Stimulated activated naive CD8-positive, alpha-beta T cell treated with anti-CD3 and anti-CD28 coated beads, Interleukin-15, Interleukin-2, amounts not matched to agents 100 ng/mL and 50 ng/mL, for 24 hours (primary cell): ENCODE results near the gene TNS3.
A peak's percentile ranks its signal among the peaks of the same experiment; 100 is the strongest.
"Not testable (repeated sequence)": the region's sequence is repeated elsewhere in the genome, so short reads cannot be mapped to it uniquely, and the experiment has no call there.

Experiments
- H3K27ac Mint-ChIP-seq: one replicate; pipeline ENCODE4 v1.8.0; 2021; ENCODE audit warnings: mild to moderate bottlenecking, mixed read lengths
- H3K27me3 Mint-ChIP-seq: one replicate; pipeline ENCODE4 v1.8.0; 2021; ENCODE audit warnings: mixed read lengths
- H3K36me3 Mint-ChIP-seq: one replicate; pipeline ENCODE4 v1.8.0; 2021; ENCODE audit warnings: low read depth, mixed read lengths
- H3K4me1 Mint-ChIP-seq: one replicate; pipeline ENCODE4 v1.8.0; 2021; ENCODE audit warnings: low read depth, mixed read lengths
- H3K4me3 Mint-ChIP-seq: one replicate; pipeline ENCODE4 v1.8.0; 2021; ENCODE audit warnings: mild to moderate bottlenecking, mixed read lengths
- H3K9me3 Mint-ChIP-seq: one replicate; pipeline ENCODE4 v1.8.0; 2021; ENCODE audit warnings: mixed read lengths

Gene TNS3

GRCh38 chr7:47278043-47278442, 303.9 kb downstream of the TNS3 start:
- Mint-ChIP-seq H3K27ac (no peak overlapping the region), H3K36me3 (no peaks in the 10 kb centered on the region), H3K4me1 (no peaks in the 10 kb centered on the region), H3K27me3 (peaks cover 2% of the 10 kb centered on the region), H3K9me3 (no peaks in the 10 kb centered on the region), H3K4me3 (no peak overlapping the region)

GRCh38 chr7:47277321-47277781, 304.6 kb downstream of the TNS3 start:
- no peak overlapping the region for H3K27ac Mint-ChIP-seq
- H3K9me3 Mint-ChIP-seq: no peaks in the 10 kb centered on the region
- H3K4me3 Mint-ChIP-seq: no peak overlapping the region
- H3K27me3 Mint-ChIP-seq: peaks cover 2% of the 10 kb centered on the region
- H3K36me3 Mint-ChIP-seq: no peaks in the 10 kb centered on the region
- peaks cover 2% of the 10 kb centered on the region for H3K4me1 Mint-ChIP-seq

GRCh38 chr7:47273974-47274766, 307.7 kb downstream of the TNS3 start:
- Mint-ChIP-seq H3K36me3 (no peaks in the 10 kb centered on the region), H3K4me1 (peaks cover 13% of the 10 kb centered on the region)

GRCh38 chr7:47273088-47273487, 308.8 kb downstream of the TNS3 start:
- no peaks in the 10 kb centered on the region for H3K27me3 Mint-ChIP-seq
- H3K9me3 Mint-ChIP-seq: peaks cover 6% of the 10 kb centered on the region
- no peaks in the 10 kb centered on the region for H3K36me3 Mint-ChIP-seq
- H3K4me3 Mint-ChIP-seq: no peak overlapping the region
- peaks cover 13% of the 10 kb centered on the region for H3K4me1 Mint-ChIP-seq
- no peak overlapping the region for H3K27ac Mint-ChIP-seq

More at GRCh38 chr7:47273974-47274766, 307.7 kb downstream of the TNS3 start:
- Mint-ChIP-seq H3K4me3 (no peak overlapping the region), H3K27me3 (no peaks in the 10 kb centered on the region), H3K27ac (no peak overlapping the region), H3K9me3 (peaks cover 6% of the 10 kb centered on the region)

GRCh38 chr7:47271749-47272148, 310.2 kb downstream of the TNS3 start:
- Mint-ChIP-seq H3K27me3 (no peaks in the 10 kb centered on the region), H3K36me3 (no peaks in the 10 kb centered on the region), H3K9me3 (peaks cover 6% of the 10 kb centered on the region), H3K27ac (peak overlapping the region; percentile 50), H3K4me1 (peaks cover 13% of the 10 kb centered on the region), H3K4me3 (no peak overlapping the region)

GRCh38 chr7:47268851-47269836, 312.8 kb downstream of the TNS3 start:
- Mint-ChIP-seq H3K4me1 (peaks cover 17% of the 10 kb centered on the region), H3K27ac (no peak overlapping the region), H3K4me3 (no peak overlapping the region), H3K9me3 (peaks cover 6% of the 10 kb centered on the region), H3K27me3 (no peaks in the 10 kb centered on the region), H3K36me3 (no peaks in the 10 kb centered on the region)

GRCh38 chr7:47267346-47267745, 314.6 kb downstream of the TNS3 start:
- Mint-ChIP-seq H3K4me3 (no peak overlapping the region), H3K4me1 (peaks cover 15% of the 10 kb centered on the region), H3K36me3 (no peaks in the 10 kb centered on the region), H3K27me3 (no peaks in the 10 kb centered on the region), H3K9me3 (peaks cover 6% of the 10 kb centered on the region), H3K27ac (no peak overlapping the region)

- Mint-ChIP-seq H3K36me3 (no peaks in the 10 kb centered on the region), H3K27ac (no peak overlapping the region), H3K27me3 (no peaks in the 10 kb centered on the region), H3K9me3 (peaks cover 5% of the 10 kb centered on the region), H3K4me1 (peaks cover 9% of the 10 kb centered on the region), H3K4me3 (no peak overlapping the region)
Measured at GRCh38 chr7:47266799-47267198, 315.1 kb downstream of the TNS3 start.

- no peaks in the 10 kb centered on the region for H3K36me3 Mint-ChIP-seq
- no peaks in the 10 kb centered on the region for H3K9me3 Mint-ChIP-seq
- H3K27ac Mint-ChIP-seq: no peak overlapping the region
- no peak overlapping the region for H3K4me3 Mint-ChIP-seq
- no peaks in the 10 kb centered on the region for H3K27me3 Mint-ChIP-seq
- H3K4me1 Mint-ChIP-seq: peaks cover 4% of the 10 kb centered on the region
Measured at GRCh38 chr7:47266131-47266706, 315.7 kb downstream of the TNS3 start.

GRCh38 chr7:47265621-47266020, 316.3 kb downstream of the TNS3 start:
- H3K4me1 Mint-ChIP-seq: peaks cover 4% of the 10 kb centered on the region

GRCh38 chr7:47264021-47264651, 317.8 kb downstream of the TNS3 start:
- Mint-ChIP-seq H3K27ac (no peak overlapping the region), H3K27me3 (peaks cover 4% of the 10 kb centered on the region), H3K4me1 (peaks cover 4% of the 10 kb centered on the region), H3K4me3 (no peak overlapping the region), H3K9me3 (no peaks in the 10 kb centered on the region), H3K36me3 (no peaks in the 10 kb centered on the region)

More at GRCh38 chr7:47265621-47266020, 316.3 kb downstream of the TNS3 start:
- Mint-ChIP-seq H3K27ac (no peak overlapping the region), H3K27me3 (no peaks in the 10 kb centered on the region), H3K36me3 (no peaks in the 10 kb centered on the region), H3K4me3 (no peak overlapping the region), H3K9me3 (no peaks in the 10 kb centered on the region)

- no peaks in the 10 kb centered on the region for H3K9me3 Mint-ChIP-seq
- no peak overlapping the region for H3K27ac Mint-ChIP-seq
- peaks cover 5% of the 10 kb centered on the region for H3K27me3 Mint-ChIP-seq
- no peaks in the 10 kb centered on the region for H3K36me3 Mint-ChIP-seq
- H3K4me1 Mint-ChIP-seq: peaks cover 4% of the 10 kb centered on the region
- H3K4me3 Mint-ChIP-seq: no peak overlapping the region
Measured at GRCh38 chr7:47262881-47263280, 319.0 kb downstream of the TNS3 start.

GRCh38 chr7:47262160-47262559, 319.8 kb downstream of the TNS3 start:
- not testable (repeated sequence) for H3K4me3 Mint-ChIP-seq, H3K4me1 Mint-ChIP-seq, H3K9me3 Mint-ChIP-seq, H3K27me3 Mint-ChIP-seq, H3K27ac Mint-ChIP-seq, H3K36me3 Mint-ChIP-seq

- Mint-ChIP-seq H3K27ac (no peak overlapping the region), H3K4me3 (no peak overlapping the region), H3K4me1 (peaks cover 4% of the 10 kb centered on the region), H3K36me3 (no peaks in the 10 kb centered on the region), H3K9me3 (no peaks in the 10 kb centered on the region), H3K27me3 (peaks cover 15% of the 10 kb centered on the region)
Measured at GRCh38 chr7:47260270-47260669, 321.6 kb downstream of the TNS3 start.
